HepG2 (cell line): ENCODE results near the gene NFKBIA. TPM values are rescaled to one million over a fixed set of nuclear protein-coding genes. Genes with fewer than 3 reads are reported as not detected.
A peak's percentile ranks its signal among the peaks of the same experiment; 100 is the strongest.

Experiments used
- ATAC-seq: fragments of 200-7000 bp; cut with Tn5 transposase; 3 replicates; pipeline ENCODE4 v1.9.1; 2020; ENCODE audit warnings: mild to moderate bottlenecking, moderate library complexity
- BruUV-seq: library from RNA; stranded (reverse); fragments of 400-500 nt; replicated peaks from 2 replicates; lab custom pipeline; 2021; lab: Mats Ljungman, UMichigan
- CTCF ChIA-PET: fragments of 300-600 bp; formaldehyde crosslinking; extraction: SDS; loops from one replicate; lab custom pipeline; 2021; ENCODE audit warnings: low total read pairs, inconsistent platforms, low intra/inter-chr PET ratio; lab: Yijun Ruan, JAX
- POLR2A ChIA-PET: fragments of 350-600 bp; sonication (Branson Sonifier 250); formaldehyde crosslinking; loops from one replicate; lab custom pipeline; 2020; ENCODE audit warnings: antibody characterized with exemption, inconsistent platforms; lab: Yijun Ruan, JAX
- DNase-seq: peaks from one replicate; pipeline ENCODE4 v3.0.0-alpha.2; 2015; ENCODE audit warnings: low spot score
- FAIRE-seq: peaks from 3 replicates; lab custom pipeline; 2011; peaks lifted over from hg19 to GRCh38; lab: Jason Lieb, UNC
- H2AFZ ChIP-seq: one replicate; pipeline ENCODE4 v1.6.1; 2011; ENCODE audit warnings: low read length, inconsistent platforms
- H3K27ac ChIP-seq: fragments of 300-600 bp; 3 replicates; pipeline ENCODE4 v1.8.0; 2011; ENCODE audit warnings: mixed run types, mild to moderate bottlenecking, mixed read lengths, low read length, inconsistent platforms; ENCODE audit not compliant: insufficient read depth; ENCODE audit errors: extremely low read length
- H3K27me3 ChIP-seq, 2 experiments: fragments of 200-600 bp in 1 of 2; 2 replicates in 1 of 2; 3 replicates in 1 of 2; pipeline versions ENCODE4 v1.6.0 to v1.8.0; 2011; ENCODE audit warnings: low read length in 2 of 2, mild to moderate bottlenecking in 2 of 2, moderate library complexity in 2 of 2, inconsistent platforms in 1 of 2; ENCODE audit not compliant: insufficient read depth in 2 of 2, control insufficient read depth in 1 of 2
- H3K36me3 ChIP-seq, 2 experiments: fragments of 200-600 bp in 1 of 2; replicated peaks in 1 of 2; 2 replicates in 1 of 2; 3 replicates in 1 of 2; pipeline versions ENCODE4 v1.5.1 to v1.8.0; 2011; ENCODE audit warnings: low read length in 2 of 2, inconsistent platforms in 1 of 2; ENCODE audit not compliant: insufficient read depth in 2 of 2, control insufficient read depth in 1 of 2
- H3K4me1 ChIP-seq: 2 replicates; pipeline ENCODE4 v1.5.1; 2012; ENCODE audit warnings: low read length, inconsistent platforms; ENCODE audit not compliant: insufficient read depth
- H3K4me2 ChIP-seq: 2 replicates; pipeline ENCODE4 v1.6.0; 2011; ENCODE audit warnings: low read depth, low read length, inconsistent platforms
- H3K4me3 ChIP-seq, 3 experiments: fragments of 200-600 bp in 1 of 3; sonication (generic), shearing (Covaris generic) in 1 of 3; replicated peaks in 1 of 3; 2 replicates each; pipeline ENCODE4 v1.5.1; 2011 to 2016; ENCODE audit warnings: low read length in 3 of 3, inconsistent platforms in 2 of 3, low read depth in 2 of 3, mild to moderate bottlenecking in 2 of 3, control low read depth in 1 of 3, mixed read lengths in 1 of 3; ENCODE audit not compliant: insufficient read depth in 1 of 3
- H3K79me2 ChIP-seq: one replicate; pipeline ENCODE4 v1.6.1; 2011; ENCODE audit warnings: low read length, inconsistent platforms; ENCODE audit not compliant: insufficient read depth
- H3K9ac ChIP-seq: 2 replicates; pipeline ENCODE4 v1.6.0; 2011; ENCODE audit warnings: mild to moderate bottlenecking, low read depth, low read length, inconsistent platforms; ENCODE audit not compliant: insufficient read depth
- H3K9me3 ChIP-seq: 2 replicates; pipeline ENCODE4 v1.5.1; 2012; ENCODE audit warnings: mild to moderate bottlenecking, low read length
- H4K20me1 ChIP-seq: 2 replicates; pipeline ENCODE4 v1.6.0; 2011; ENCODE audit warnings: inconsistent platforms, mild to moderate bottlenecking, low read length, moderate library complexity; ENCODE audit not compliant: insufficient read depth
- ATF7 ChIP-seq, 2 experiments: fragments of 450-650 bp in 1 of 2; sonication (generic) in 1 of 2; formaldehyde crosslinking in 1 of 2; IDR thresholded peaks; 2 replicates each; pipeline versions ENCODE4 v1.4.0 to v1.6.1; 2016 to 2020; ENCODE audit warnings: antibody characterized with exemption in 1 of 2, mild to moderate bottlenecking in 1 of 2, missing genetic modification reagents in 1 of 2
- CREB1 ChIP-seq, 2 experiments: fragments of 450-650 bp in 1 of 2; IDR thresholded peaks; 2 replicates each; pipeline ENCODE4 v1.6.1; 2016 to 2017; ENCODE audit warnings: control low read depth in 1 of 2, mild to moderate bottlenecking in 1 of 2, missing compliant biosample characterization in 1 of 2, missing genetic modification characterization in 1 of 2
- HNF4A ChIP-seq: sonication (generic); formaldehyde crosslinking; IDR thresholded peaks from 2 replicates; pipeline ENCODE4 v1.4.0; 2020; ENCODE audit warnings: missing genetic modification reagents
- KLF9 ChIP-seq: IDR thresholded peaks from 2 replicates; pipeline ENCODE4 v1.6.1; 2016; ENCODE audit warnings: low read depth
- SRF ChIP-seq: IDR thresholded peaks from 2 replicates; pipeline ENCODE4 v1.6.1; 2011; ENCODE audit warnings: mild to moderate bottlenecking, low read depth, low read length, moderate library complexity
- ZNF484 ChIP-seq: sonication (generic); formaldehyde crosslinking; IDR thresholded peaks from 2 replicates; pipeline ENCODE4 v1.5.1; 2020; ENCODE audit warnings: mild to moderate bottlenecking, low read depth, missing genetic modification reagents, borderline replicate concordance
- ZNF564 ChIP-seq: sonication (generic); formaldehyde crosslinking; IDR thresholded peaks from 2 replicates; pipeline ENCODE4 v1.8.1; 2023; ENCODE audit warnings: mild to moderate bottlenecking, missing genetic modification reagents
- ZNF614 ChIP-seq: IDR thresholded peaks from 2 replicates; pipeline ENCODE4 v1.6.1; 2018; ENCODE audit warnings: missing biosample characterization, missing genetic modification reagents, inconsistent platforms, borderline replicate concordance
- WGBS: methylation state at CpG from one replicate; pipeline ENCODE4 v1.1.6; 2017; ENCODE audit warnings: low lambda C conversion rate; 5-methylcytosine and 5-hydroxymethylcytosine counted together
- in situ Hi-C: cut with HindIII; loops from 2 replicates; pipeline ENCODE4 v1.10.0; 2017; ENCODE audit warnings: low pct_unique_long_range_greater_than_20kb; ENCODE audit not compliant: extremely low pct_ligation_motif_present
- intact Hi-C: fragments of 100-400 bp; cut with micrococcal nuclease; formaldehyde crosslinking; loops from one replicate; pipeline ENCODE4 v1.10.0; 2022; ENCODE audit not compliant: unreplicated experiment
- polyA plus RNA-seq, 8 experiments: library from polyadenylated mRNA; depleted of rRNA in 3 of 8; stranded (reverse) in 7 of 8; unstranded in 1 of 8; fragments of >200 nt; fragmentation: Illumina TruSeq in 4 of 8; extraction: Trizol in 4 of 8; gene quantifications; 2 replicates each; pipeline versions ENCODE4 v1.2.1 to v1.2.3, GENCODE V29; 2011 to 2016; ENCODE audit warnings: low read depth in 4 of 8, missing spikeins in 1 of 8, mixed read lengths in 1 of 8; ENCODE audit not compliant: insufficient read depth in 1 of 8
- total RNA-seq, 5 experiments: library from RNA; depleted of rRNA; stranded (reverse); fragments of >200 nt; fragmentation: Illumina TruSeq; extraction: Trizol; gene quantifications; 2 replicates each; pipeline ENCODE4 v1.2.3, GENCODE V29; 2016; ENCODE audit warnings: low read depth in 1 of 5

The NFKBIA gene
- total and polyA plus RNA-seq, 2 of the 13 experiments (the other 11 are each of a cell fraction or from before 2014, with no cell fraction given): 197 to 319 TPM

GRCh38 chr14:35446450-35446849, 41.9 kb upstream of the NFKBIA start:
- H3K9me3 ChIP-seq: no peaks in the 10 kb centered on the region
- no peaks in the 10 kb centered on the region for H3K4me1 ChIP-seq
- no peak for TF ChIP-seq ZNF614 (CRISPR knock-in tag)
- no peak for TF ChIP-seq KLF9
- TF ChIP-seq SRF: no peak
- TF ChIP-seq CREB1 (IDR thresholded peaks at IDR 0.05): 0 out of 2 replicates have a peak, but pooled peaks have one; percentile 12
- no peak for TF ChIP-seq CREB1 (CRISPR knock-in tag; IDR thresholded peaks at IDR 0.05)
- TF ChIP-seq HNF4A: no peak
- TF ChIP-seq ATF7 (IDR thresholded peaks at IDR 0.05): peak; percentile 85
- no peak for TF ChIP-seq ATF7 (CRISPR knock-in tag; IDR thresholded peaks at IDR 0.05)
- no peak overlapping the region for H3K9ac ChIP-seq
- CTCF ChIA-PET: no interaction called here
- no peak overlapping the region for H3K4me3 ChIP-seq
- H4K20me1 ChIP-seq: no peaks in the 10 kb centered on the region
- intact Hi-C loops (no loop called here), in situ Hi-C loops (no loop called here)
- no peak overlapping the region for H2AFZ ChIP-seq
- ATAC-seq: no peak
- H3K36me3 ChIP-seq: no peaks in the 10 kb centered on the region
- no peak for FAIRE-seq
- POLR2A ChIA-PET: interaction anchor here (0.6 kb wide), 1 partner anchor 9 kb away, joined by 3 read pairs; no protein-coding TSS in a partner anchor
- H3K27ac ChIP-seq: no peak overlapping the region
- WGBS: 3% methylated on average over 1 of the region's 1 CpG
- H3K79me2 ChIP-seq: no peaks in the 10 kb centered on the region
- no peak for DNase-seq
- no TSS peak for BruUV-seq
- H3K4me2 ChIP-seq: no peak overlapping the region
- H3K27me3 ChIP-seq: no peaks in the 10 kb centered on the region

- Histone ChIP-seq H3K36me3 (no peaks in the 10 kb centered on the region), H3K4me1 (no peaks in the 10 kb centered on the region), H4K20me1 (no peaks in the 10 kb centered on the region), H2AFZ (no peak overlapping the region), H3K9me3 (no peaks in the 10 kb centered on the region), H3K9ac (no peak overlapping the region), H3K27me3 (no peaks in the 10 kb centered on the region), H3K27ac (no peak overlapping the region), H3K4me2 (no peak overlapping the region), H3K4me3 (no peak overlapping the region), H3K79me2 (no peaks in the 10 kb centered on the region)
- ATAC-seq (no peak), DNase-seq (no peak), FAIRE-seq (no peak)
- ChIA-PET POLR2A (no interaction called here), CTCF (no interaction called here)
- intact Hi-C loops: no loop called here
- in situ Hi-C loops: loop anchor here (5.0 kb wide), 1 partner anchor 373 kb away; no protein-coding TSS in a partner anchor
- WGBS: 5% methylated on average over 1 of the region's 1 CpG
- TF ChIP-seq ZNF564 (CRISPR knock-in tag): peak; percentile 91; the same call in 1 of the 2 replicates
- TF ChIP-seq ZNF484 (CRISPR knock-in tag): no peak
- no TSS peak for BruUV-seq
These were observed 39.6 kb upstream of the NFKBIA start for GRCh38 chr14:35444104-35444503.
